Measurements from ENCODE around the gene KCNA1.
"Not testable (repeated sequence)": the region's sequence is repeated elsewhere in the genome, so short reads cannot be mapped to it uniquely, and the experiment has no call there.

The KCNA1 gene

DNA sequence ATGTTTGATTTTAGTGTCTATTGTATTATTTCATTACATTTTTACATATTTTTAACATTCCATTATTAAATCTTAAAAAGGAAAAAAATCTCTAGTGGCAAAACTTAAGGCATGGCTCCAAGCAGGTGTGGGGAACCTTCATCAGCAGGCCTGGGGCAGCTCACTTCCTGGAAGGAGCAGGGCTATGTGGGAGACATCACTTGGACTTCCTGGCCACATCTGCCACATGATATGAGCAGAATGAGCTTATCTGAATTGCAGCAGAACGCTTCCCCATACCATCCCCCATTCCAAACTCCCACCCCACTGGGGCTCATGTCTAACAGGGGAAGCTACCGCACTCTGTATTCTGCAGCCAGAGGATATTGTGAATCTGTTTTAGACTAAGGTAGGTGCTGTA lies 35.0 kb upstream of the KCNA1 start:
- H3K4me1 ChIP-seq (ENCODE audit: insufficient read depth, poor library complexity, severe bottlenecking), result no peaks in the 10 kb centered on the region
- ATAC-seq (ENCODE audit: low read depth), result no peak
- H3K36me3 ChIP-seq (ENCODE audit: low read depth), result no peaks in the 10 kb centered on the region
- no peak overlapping the region for H3K4me3 ChIP-seq (ENCODE audit: severe bottlenecking)
- no peak overlapping the region for H3K27ac ChIP-seq (ENCODE audit: poor library complexity, severe bottlenecking)
- H3K9me3 ChIP-seq (ENCODE audit: severe bottlenecking), result peaks cover 5% of the 10 kb centered on the region
- DNase-seq (ENCODE audit: low spot score), result no peak
- TF ChIP-seq, protein P1, sequence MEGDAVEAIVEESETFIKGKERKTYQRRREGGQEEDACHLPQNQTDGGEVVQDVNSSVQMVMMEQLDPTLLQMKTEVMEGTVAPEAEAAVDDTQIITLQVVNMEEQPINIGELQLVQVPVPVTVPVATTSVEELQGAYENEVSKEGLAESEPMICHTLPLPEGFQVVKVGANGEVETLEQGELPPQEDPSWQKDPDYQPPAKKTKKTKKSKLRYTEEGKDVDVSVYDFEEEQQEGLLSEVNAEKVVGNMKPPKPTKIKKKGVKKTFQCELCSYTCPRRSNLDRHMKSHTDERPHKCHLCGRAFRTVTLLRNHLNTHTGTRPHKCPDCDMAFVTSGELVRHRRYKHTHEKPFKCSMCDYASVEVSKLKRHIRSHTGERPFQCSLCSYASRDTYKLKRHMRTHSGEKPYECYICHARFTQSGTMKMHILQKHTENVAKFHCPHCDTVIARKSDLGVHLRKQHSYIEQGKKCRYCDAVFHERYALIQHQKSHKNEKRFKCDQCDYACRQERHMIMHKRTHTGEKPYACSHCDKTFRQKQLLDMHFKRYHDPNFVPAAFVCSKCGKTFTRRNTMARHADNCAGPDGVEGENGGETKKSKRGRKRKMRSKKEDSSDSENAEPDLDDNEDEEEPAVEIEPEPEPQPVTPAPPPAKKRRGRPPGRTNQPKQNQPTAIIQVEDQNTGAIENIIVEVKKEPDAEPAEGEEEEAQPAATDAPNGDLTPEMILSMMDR (IDR thresholded peaks at IDR 0.05; ENCODE audit: poor library complexity, severe bottlenecking), result no peak
- no peaks in the 10 kb centered on the region for H3K27me3 ChIP-seq (ENCODE audit: insufficient read depth, poor library complexity, severe bottlenecking)

DNA sequence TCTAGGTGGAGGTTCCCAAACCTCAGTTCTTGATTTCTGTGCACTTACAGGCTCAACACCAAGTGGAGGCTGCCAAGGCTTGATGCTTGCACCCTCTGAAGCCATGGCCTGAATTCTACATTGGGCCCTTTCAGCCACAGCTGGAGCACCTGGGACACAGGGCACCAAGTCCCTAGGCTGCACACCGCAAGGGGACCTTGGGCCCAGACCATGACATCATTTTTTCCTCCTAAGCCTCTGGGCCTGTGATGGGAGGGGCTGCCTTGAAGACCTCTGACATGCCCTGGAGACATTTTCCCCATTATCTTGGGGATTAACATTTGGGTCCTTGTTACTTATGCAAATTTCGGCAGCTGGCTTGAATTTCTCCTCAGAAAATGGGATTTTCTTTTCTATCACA lies 30.2 kb upstream of the KCNA1 start:
- not testable (repeated sequence) for H3K27me3 ChIP-seq (ENCODE audit: insufficient read depth, poor library complexity, severe bottlenecking); H3K4me3 ChIP-seq (ENCODE audit: severe bottlenecking); H3K27ac ChIP-seq (ENCODE audit: poor library complexity, severe bottlenecking); DNase-seq (ENCODE audit: low spot score); ATAC-seq (ENCODE audit: low read depth); H3K36me3 ChIP-seq (ENCODE audit: low read depth); H3K4me1 ChIP-seq (ENCODE audit: insufficient read depth, poor library complexity, severe bottlenecking)
- H3K9me3 ChIP-seq (ENCODE audit: severe bottlenecking), result peaks cover 11% of the 10 kb centered on the region

DNA sequence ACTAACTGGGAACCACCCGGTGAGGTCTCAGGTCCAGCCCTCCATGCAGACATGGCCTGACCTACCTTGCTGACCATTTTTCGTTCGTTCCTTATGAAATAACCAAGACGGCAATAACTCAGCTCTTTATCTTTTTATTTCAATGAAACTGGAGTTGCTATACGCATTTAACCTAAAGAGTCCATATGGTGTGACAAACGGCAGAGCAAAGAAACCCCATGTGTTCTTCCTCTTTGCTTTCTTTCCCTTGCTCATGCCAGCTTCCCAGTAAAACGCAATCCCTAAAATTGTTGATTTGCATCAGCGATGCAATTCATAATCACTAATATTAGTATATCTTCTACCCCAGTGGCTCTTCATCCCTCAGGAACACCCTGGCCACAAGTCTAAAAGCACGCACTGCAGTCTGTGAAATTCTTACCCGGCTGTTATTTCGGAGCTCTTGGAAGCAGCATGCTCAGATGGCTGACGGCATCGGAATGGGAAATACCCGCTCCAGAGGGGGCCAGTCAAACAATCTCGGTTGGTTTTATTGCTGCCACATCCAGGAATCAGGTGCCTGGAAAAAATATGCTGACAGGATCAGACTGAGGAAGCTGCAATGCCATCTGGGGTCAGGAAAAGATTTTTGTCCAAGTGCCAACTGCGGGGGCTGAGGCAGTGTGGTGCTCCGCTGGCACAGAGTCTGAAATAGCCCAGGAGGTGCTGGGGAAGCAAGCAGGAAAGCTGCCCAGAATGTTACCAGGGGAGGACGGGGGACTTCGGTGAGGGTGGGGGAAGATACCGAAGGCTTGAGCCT lies 28.2 kb upstream of the KCNA1 start:
- no peak for ATAC-seq (ENCODE audit: low read depth)
- TF ChIP-seq, protein P1 (IDR thresholded peaks at IDR 0.05; ENCODE audit: poor library complexity, severe bottlenecking), result no peak
- DNase-seq (ENCODE audit: low spot score), result no peak

DNA sequence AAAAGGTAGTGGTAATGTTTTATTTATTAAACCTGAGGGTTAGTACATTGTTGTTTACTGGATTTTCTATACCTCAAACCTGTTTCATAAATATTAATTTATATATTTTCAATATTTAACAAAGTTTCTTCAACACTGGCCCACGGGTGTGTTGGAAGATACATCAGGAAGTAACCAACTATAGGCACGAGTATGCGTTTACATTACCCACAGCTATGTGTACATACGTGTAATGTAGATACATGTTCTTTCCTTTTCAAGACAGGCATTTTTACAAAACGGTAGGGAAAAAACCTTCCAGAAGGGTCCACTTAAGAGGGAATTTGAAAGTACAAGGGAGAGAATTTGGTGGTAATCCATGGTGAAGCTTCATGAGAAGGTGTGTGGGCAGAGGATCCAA lies 17.8 kb upstream of the KCNA1 start:
- H3K27me3 ChIP-seq (ENCODE audit: insufficient read depth, poor library complexity, severe bottlenecking), result peaks cover 10% of the 10 kb centered on the region
- no peak overlapping the region for H3K4me3 ChIP-seq (ENCODE audit: severe bottlenecking)
- H3K36me3 ChIP-seq (ENCODE audit: low read depth), result no peaks in the 10 kb centered on the region
- ATAC-seq (ENCODE audit: low read depth) (no peak), DNase-seq (ENCODE audit: low spot score) (no peak)
- no peaks in the 10 kb centered on the region for H3K9me3 ChIP-seq (ENCODE audit: severe bottlenecking)
- no peak overlapping the region for H3K27ac ChIP-seq (ENCODE audit: poor library complexity, severe bottlenecking)
- TF ChIP-seq, protein P1 (IDR thresholded peaks at IDR 0.05; ENCODE audit: poor library complexity, severe bottlenecking), result no peak
- no peaks in the 10 kb centered on the region for H3K4me1 ChIP-seq (ENCODE audit: insufficient read depth, poor library complexity, severe bottlenecking)

More for the DNA sequence above, 28.2 kb upstream of the KCNA1 start:
- H3K36me3 ChIP-seq (ENCODE audit: low read depth), result no peaks in the 10 kb centered on the region
- no peak overlapping the region for H3K27ac ChIP-seq (ENCODE audit: poor library complexity, severe bottlenecking)
- no peaks in the 10 kb centered on the region for H3K4me1 ChIP-seq (ENCODE audit: insufficient read depth, poor library complexity, severe bottlenecking)
- H3K27me3 ChIP-seq (ENCODE audit: insufficient read depth, poor library complexity, severe bottlenecking), result no peaks in the 10 kb centered on the region
- H3K9me3 ChIP-seq (ENCODE audit: severe bottlenecking), result peaks cover 11% of the 10 kb centered on the region
- no peak overlapping the region for H3K4me3 ChIP-seq (ENCODE audit: severe bottlenecking)

DNA sequence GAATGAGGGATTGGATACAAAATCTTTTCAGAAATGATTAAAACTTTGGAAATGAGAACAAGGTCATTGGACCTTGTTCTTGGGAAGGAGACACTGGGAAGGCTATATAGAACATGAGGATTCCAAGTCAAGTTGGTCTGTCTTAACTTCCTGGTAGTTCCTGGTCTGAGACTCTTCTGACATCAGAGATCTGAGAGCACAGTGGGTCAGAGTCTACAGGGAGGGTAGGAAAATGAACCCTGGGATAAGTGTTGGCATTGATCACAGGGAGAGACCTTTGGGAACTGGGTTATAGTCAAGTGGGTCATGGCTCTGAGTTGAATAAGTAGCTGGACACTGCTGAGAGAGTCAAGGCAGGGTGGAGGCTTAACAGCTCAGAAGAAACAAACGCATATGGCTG lies 17.3 kb upstream of the KCNA1 start:
- ATAC-seq (ENCODE audit: low read depth), result no peak

More for the DNA sequence above, 17.3 kb upstream of the KCNA1 start:
- no peak overlapping the region for H3K4me3 ChIP-seq (ENCODE audit: severe bottlenecking)
- no peaks in the 10 kb centered on the region for H3K9me3 ChIP-seq (ENCODE audit: severe bottlenecking)
- no peak overlapping the region for H3K27ac ChIP-seq (ENCODE audit: poor library complexity, severe bottlenecking)
- no peaks in the 10 kb centered on the region for H3K36me3 ChIP-seq (ENCODE audit: low read depth)
- H3K4me1 ChIP-seq (ENCODE audit: insufficient read depth, poor library complexity, severe bottlenecking), result no peaks in the 10 kb centered on the region
- no peak for DNase-seq (ENCODE audit: low spot score)
- peaks cover 10% of the 10 kb centered on the region for H3K27me3 ChIP-seq (ENCODE audit: insufficient read depth, poor library complexity, severe bottlenecking)
- TF ChIP-seq, protein P1 (IDR thresholded peaks at IDR 0.05; ENCODE audit: poor library complexity, severe bottlenecking), result no peak
